GM23338 (cell line): ENCODE results near the gene BIRC3. TPM values are rescaled to one million over a fixed set of nuclear protein-coding genes. Genes with fewer than 3 reads are reported as not detected.

ENCODE experiments used
- ATAC-seq: fragments of 200-7000 bp; cut with Tn5 transposase; 3 replicates; pipeline ENCODE4 v1.9.1; 2020
- DNase-seq: peaks from one replicate; pipeline ENCODE4 v3.0.0-alpha.2; 2015; ENCODE audit warnings: low spot score
- H2AFZ ChIP-seq: fragments of 200-600 bp; sonication (generic); 2 replicates; pipeline ENCODE4 v1.8.0; 2016; ENCODE audit warnings: antibody characterized with exemption, mild to moderate bottlenecking, moderate library complexity
- H3F3A ChIP-seq: fragments of 200-600 bp; sonication (generic); replicated peaks from 2 replicates; pipeline ENCODE4 v1.8.0; 2017; ENCODE audit warnings: antibody characterized with exemption, mixed run types, low read depth
- H3K27ac ChIP-seq: fragments of 200-600 bp; sonication (generic); 2 replicates; pipeline ENCODE4 v1.6.1; 2016; ENCODE audit warnings: low read depth
- H3K27me3 ChIP-seq: fragments of 200-600 bp; sonication (generic); 2 replicates; pipeline ENCODE4 v1.8.0; 2016; ENCODE audit warnings: mild to moderate bottlenecking, mixed run types, moderate library complexity; ENCODE audit not compliant: insufficient read depth
- H3K36me3 ChIP-seq: fragments of 200-600 bp; sonication (generic); 2 replicates; pipeline ENCODE4 v1.8.0; 2016; ENCODE audit warnings: mild to moderate bottlenecking; ENCODE audit not compliant: insufficient read depth
- H3K4me1 ChIP-seq: fragments of 200-600 bp; sonication (generic); 2 replicates; pipeline ENCODE4 v1.8.0; 2016; ENCODE audit warnings: mild to moderate bottlenecking, moderate library complexity; ENCODE audit not compliant: insufficient read depth
- H3K4me2 ChIP-seq: fragments of 200-600 bp; sonication (generic); 2 replicates; pipeline ENCODE4 v1.7.1; 2017; ENCODE audit warnings: mixed run types
- H3K4me3 ChIP-seq: fragments of 200-600 bp; sonication (generic); 2 replicates; pipeline ENCODE4 v1.6.1; 2016; ENCODE audit warnings: mixed run types
- H3K79me2 ChIP-seq: fragments of 200-600 bp; sonication (generic); replicated peaks from 2 replicates; pipeline ENCODE4 v1.8.0; 2017; ENCODE audit warnings: mild to moderate bottlenecking; ENCODE audit not compliant: insufficient read depth
- H3K9me2 ChIP-seq: fragments of 200-600 bp; sonication (generic); 2 replicates; pipeline ENCODE4 v1.8.0; 2017; ENCODE audit not compliant: insufficient read depth
- H4K20me1 ChIP-seq: fragments of 200-600 bp; sonication (generic); replicated peaks from 2 replicates; pipeline ENCODE4 v1.8.0; 2017; ENCODE audit warnings: mild to moderate bottlenecking; ENCODE audit not compliant: insufficient read depth
- H3K27ac Mint-ChIP-seq: 2 replicates; pipeline ENCODE4 v1.8.0; 2020; ENCODE audit warnings: inconsistent platforms, mild to moderate bottlenecking, moderate library complexity, mixed read lengths
- H3K27me3 Mint-ChIP-seq: 3 replicates; pipeline ENCODE4 v1.8.0; 2022; ENCODE audit warnings: low read depth, mild to moderate bottlenecking, moderate library complexity, mixed read lengths, inconsistent platforms; ENCODE audit not compliant: insufficient read depth, poor library complexity
- H3K36me3 Mint-ChIP-seq: 3 replicates; pipeline ENCODE4 v1.8.0; 2021; ENCODE audit warnings: low read depth, mild to moderate bottlenecking, inconsistent platforms, moderate library complexity, mixed read lengths
- H3K4me1 Mint-ChIP-seq: 3 replicates; pipeline ENCODE4 v1.8.0; 2020; ENCODE audit warnings: mild to moderate bottlenecking, inconsistent platforms, mixed read lengths
- H3K4me3 Mint-ChIP-seq: 3 replicates; pipeline ENCODE4 v1.8.0; 2021; ENCODE audit warnings: moderate library complexity, mild to moderate bottlenecking, inconsistent platforms, mixed read lengths
- H3K9me3 Mint-ChIP-seq: 3 replicates; pipeline ENCODE4 v1.8.0; 2020; ENCODE audit warnings: moderate library complexity, mild to moderate bottlenecking, inconsistent platforms, mixed read lengths
- CREB1 ChIP-seq: fragments of 250-450 bp; sonication (Bioruptor Pico); IDR thresholded peaks from 2 replicates; pipeline ENCODE4 v1.5.0; 2020; ENCODE audit warnings: low read depth, mild to moderate bottlenecking, moderate library complexity
- CTCF ChIP-seq, 2 experiments: fragments of 200-600 bp in 1 of 2; sonication (generic) in 1 of 2; conservative IDR thresholded peaks; 2 replicates each; pipeline versions ENCODE4 v1.5.1 to v1.6.1; 2016 to 2017; ENCODE audit warnings: antibody characterized with exemption in 2 of 2, low read depth in 2 of 2, mild to moderate bottlenecking in 2 of 2, moderate library complexity in 1 of 2
- ETS1 ChIP-seq: IDR thresholded peaks from 2 replicates; pipeline ENCODE4 v1.6.1; 2016; ENCODE audit warnings: antibody characterized with exemption
- EZH2 ChIP-seq: fragments of 200-600 bp; sonication (generic); IDR thresholded peaks from one replicate; pipeline ENCODE4 v1.8.0; 2017; ENCODE audit warnings: antibody characterized with exemption, mild to moderate bottlenecking, low read depth; ENCODE audit not compliant: unreplicated experiment
- EZH2phosphoT487 ChIP-seq: fragments of 200-600 bp; sonication (generic); IDR thresholded peaks from one replicate; pipeline ENCODE4 v1.8.1; 2018; ENCODE audit warnings: antibody characterized with exemption; ENCODE audit not compliant: unreplicated experiment
- JUNB ChIP-seq: IDR thresholded peaks from one replicate; pipeline ENCODE4 v1.6.1; 2016; ENCODE audit warnings: antibody characterized with exemption; ENCODE audit not compliant: unreplicated experiment
- NANOG ChIP-seq: IDR thresholded peaks from 2 replicates; pipeline ENCODE4 v1.6.1; 2016; ENCODE audit warnings: antibody characterized with exemption, borderline replicate concordance
- POLR2AphosphoS5 ChIP-seq: IDR thresholded peaks from 2 replicates; pipeline ENCODE4 v1.6.1; 2016; ENCODE audit warnings: antibody characterized with exemption, low read depth
- REST ChIP-seq: IDR thresholded peaks from one replicate; pipeline ENCODE4 v1.6.1; 2018; ENCODE audit warnings: antibody characterized with exemption; ENCODE audit not compliant: unreplicated experiment
- STAT1 ChIP-seq: IDR thresholded peaks from one replicate; pipeline ENCODE4 v1.6.1; 2016; ENCODE audit warnings: antibody characterized with exemption; ENCODE audit not compliant: unreplicated experiment
- ZNF114 ChIP-seq: fragments of 250-450 bp; sonication (Bioruptor Pico); IDR thresholded peaks from 2 replicates; pipeline ENCODE4 v1.5.0; 2020; ENCODE audit warnings: mild to moderate bottlenecking, moderate library complexity
- ZNF331 ChIP-seq: fragments of 250-450 bp; sonication (Bioruptor Pico); IDR thresholded peaks from 2 replicates; pipeline ENCODE4 v1.5.0; 2020; ENCODE audit warnings: low read depth, mild to moderate bottlenecking, moderate library complexity
- polyA plus RNA-seq: library from polyadenylated mRNA; unstranded; fragments of >200 nt; fragmentation: Nextera tagmentation; extraction: Ambion mirVana; gene quantifications from 2 replicates; pipeline ENCODE4 v1.2.1, GENCODE V29; 2016
- total RNA-seq: library from RNA; depleted of rRNA; stranded (reverse); fragments of >200 nt; shearing (Covaris generic); gene quantifications from 2 replicates; pipeline ENCODE4 v1.2.3, GENCODE V29; 2014

Gene BIRC3
- total and polyA plus RNA-seq, 2 experiments from 2014 or later = 0.03 TPM; not detected in 1

- TF ChIP-seq CTCF (conservative IDR thresholded peaks at IDR 0.05; ENCODE audit: low read depth in 2 of 2) (no peak), EZH2 (no peak), CREB1 (CRISPR knock-in tag) (no peak), ETS1 (no peak), STAT1 (no peak), JUNB (no peak), REST (no peak), POLR2AphosphoS5 (no peak), NANOG (no peak), ZNF331 (CRISPR knock-in tag) (no peak), EZH2phosphoT487 (no peak)
Observed at GRCh38 chr11:102319544-102319943, 2.3 kb downstream of the BIRC3 start (continued).

GRCh38 chr11:102320188-102320587, 2.9 kb downstream of the BIRC3 start:
- ATAC-seq = no peak
- Histone ChIP-seq H3K4me2 (no peak overlapping the region), H3K27me3 (peaks cover 4% of the 10 kb centered on the region; the same call in 1 of the 2 replicates), H3F3A (no peaks in the 10 kb centered on the region), H2AFZ (no peak overlapping the region), H3K27ac (no peak overlapping the region), H3K79me2 (no peaks in the 10 kb centered on the region), H3K9me2 (no peaks in the 10 kb centered on the region), H4K20me1 (no peaks in the 10 kb centered on the region), H3K4me1 (no peaks in the 10 kb centered on the region), H3K36me3 (no peaks in the 10 kb centered on the region), H3K4me3 (no peak overlapping the region)
- H3K27ac Mint-ChIP-seq = no peak overlapping the region
- H3K4me3 Mint-ChIP-seq = no peak overlapping the region
- H3K9me3 Mint-ChIP-seq = no peaks in the 10 kb centered on the region; the same call in 2 of the 3 replicates
- peaks cover 5% of the 10 kb centered on the region for H3K27me3 Mint-ChIP-seq
- DNase-seq = no peak
- H3K4me1 Mint-ChIP-seq = peaks cover 8% of the 10 kb centered on the region
- no peaks in the 10 kb centered on the region for H3K36me3 Mint-ChIP-seq
- TF ChIP-seq NANOG (no peak), JUNB (no peak), ETS1 (no peak), ZNF114 (CRISPR knock-in tag) (no peak), STAT1 (no peak), CREB1 (CRISPR knock-in tag) (no peak), CTCF (conservative IDR thresholded peaks at IDR 0.05; ENCODE audit: low read depth in 2 of 2) (no peak), EZH2phosphoT487 (no peak), REST (no peak), ZNF331 (CRISPR knock-in tag) (no peak)
